Measurements from ENCODE around the gene MED12.

GRCh38 chrX:71158603-71159002 is 40.2 kb downstream of the MED12 start:
- TF ChIP-seq CTCF (IDR thresholded peaks at IDR 0.05) (no peak), POLR2A (IDR thresholded peaks at IDR 0.05; ENCODE audit: low read depth) (no peak), POLR2AphosphoS5 (IDR thresholded peaks at IDR 0.05) (no peak), EP300 (IDR thresholded peaks at IDR 0.05) (no peak)

Measured in esophagus muscularis mucosa (tissue), 4 donors.